Liver (tissue), 3 donors: ENCODE data around the gene RPS14.

Experiments
- FOXA2 ChIP-seq: IDR thresholded peaks from 2 replicates; pipeline ENCODE4 v1.6.1; 2016; ENCODE audit warnings: antibody characterized with exemption
- RAD21 ChIP-seq, 2 donors: IDR thresholded peaks; 2 replicates each; pipeline ENCODE4 v1.6.1; 2016; ENCODE audit warnings: antibody characterized with exemption in 2 of 2, mild to moderate bottlenecking in 2 of 2
- RXRA ChIP-seq, 2 donors: IDR thresholded peaks; 2 replicates each; pipeline ENCODE4 v1.6.1; 2017 to 2018; ENCODE audit warnings: antibody characterized with exemption in 2 of 2, mild to moderate bottlenecking in 1 of 2
- TF ChIP-seq, protein P1 (sequence below): fragments of 150-350 bp; IDR thresholded peaks from 2 replicates; pipeline ENCODE4 v1.5.1; 2017; ENCODE audit warnings: improper control_type of control experiment, low read depth, low read length; ENCODE audit not compliant: missing input control
- TF ChIP-seq, protein P2 (sequence below): IDR thresholded peaks from 2 replicates; pipeline ENCODE4 v1.6.1; 2016; ENCODE audit warnings: antibody characterized with exemption
- TF ChIP-seq, protein P3 (sequence below): IDR thresholded peaks from 2 replicates; pipeline ENCODE4 v1.6.1; 2016; ENCODE audit warnings: antibody characterized with exemption
- donor health status: healthy.
- donor health status: healthy.

DNA sequence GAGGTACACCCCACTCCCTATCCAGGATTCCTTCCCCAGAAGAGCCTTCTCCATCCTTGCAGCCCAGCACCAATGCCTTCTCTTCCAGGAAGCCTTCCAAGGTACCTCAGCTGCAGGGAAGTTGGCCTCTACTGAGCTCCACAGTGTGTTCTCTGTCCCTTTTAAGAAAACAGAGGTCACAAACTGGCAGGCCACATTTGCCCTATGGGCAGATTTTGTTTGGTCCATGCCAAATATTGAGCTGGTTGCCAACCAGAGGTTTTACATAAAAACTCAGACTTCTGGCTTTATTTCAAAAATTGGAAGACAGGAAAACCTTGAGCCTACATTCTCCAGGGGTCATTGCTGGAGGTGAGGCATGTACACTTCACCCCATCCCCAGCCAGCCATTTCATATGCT, 49.4 kb upstream of the RPS14 start:
- no peak for TF ChIP-seq RXRA (IDR thresholded peaks at IDR 0.05)
- TF ChIP-seq, protein P1, sequence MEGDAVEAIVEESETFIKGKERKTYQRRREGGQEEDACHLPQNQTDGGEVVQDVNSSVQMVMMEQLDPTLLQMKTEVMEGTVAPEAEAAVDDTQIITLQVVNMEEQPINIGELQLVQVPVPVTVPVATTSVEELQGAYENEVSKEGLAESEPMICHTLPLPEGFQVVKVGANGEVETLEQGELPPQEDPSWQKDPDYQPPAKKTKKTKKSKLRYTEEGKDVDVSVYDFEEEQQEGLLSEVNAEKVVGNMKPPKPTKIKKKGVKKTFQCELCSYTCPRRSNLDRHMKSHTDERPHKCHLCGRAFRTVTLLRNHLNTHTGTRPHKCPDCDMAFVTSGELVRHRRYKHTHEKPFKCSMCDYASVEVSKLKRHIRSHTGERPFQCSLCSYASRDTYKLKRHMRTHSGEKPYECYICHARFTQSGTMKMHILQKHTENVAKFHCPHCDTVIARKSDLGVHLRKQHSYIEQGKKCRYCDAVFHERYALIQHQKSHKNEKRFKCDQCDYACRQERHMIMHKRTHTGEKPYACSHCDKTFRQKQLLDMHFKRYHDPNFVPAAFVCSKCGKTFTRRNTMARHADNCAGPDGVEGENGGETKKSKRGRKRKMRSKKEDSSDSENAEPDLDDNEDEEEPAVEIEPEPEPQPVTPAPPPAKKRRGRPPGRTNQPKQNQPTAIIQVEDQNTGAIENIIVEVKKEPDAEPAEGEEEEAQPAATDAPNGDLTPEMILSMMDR: no peak
- TF ChIP-seq FOXA2: no peak
- TF ChIP-seq, protein P2, sequence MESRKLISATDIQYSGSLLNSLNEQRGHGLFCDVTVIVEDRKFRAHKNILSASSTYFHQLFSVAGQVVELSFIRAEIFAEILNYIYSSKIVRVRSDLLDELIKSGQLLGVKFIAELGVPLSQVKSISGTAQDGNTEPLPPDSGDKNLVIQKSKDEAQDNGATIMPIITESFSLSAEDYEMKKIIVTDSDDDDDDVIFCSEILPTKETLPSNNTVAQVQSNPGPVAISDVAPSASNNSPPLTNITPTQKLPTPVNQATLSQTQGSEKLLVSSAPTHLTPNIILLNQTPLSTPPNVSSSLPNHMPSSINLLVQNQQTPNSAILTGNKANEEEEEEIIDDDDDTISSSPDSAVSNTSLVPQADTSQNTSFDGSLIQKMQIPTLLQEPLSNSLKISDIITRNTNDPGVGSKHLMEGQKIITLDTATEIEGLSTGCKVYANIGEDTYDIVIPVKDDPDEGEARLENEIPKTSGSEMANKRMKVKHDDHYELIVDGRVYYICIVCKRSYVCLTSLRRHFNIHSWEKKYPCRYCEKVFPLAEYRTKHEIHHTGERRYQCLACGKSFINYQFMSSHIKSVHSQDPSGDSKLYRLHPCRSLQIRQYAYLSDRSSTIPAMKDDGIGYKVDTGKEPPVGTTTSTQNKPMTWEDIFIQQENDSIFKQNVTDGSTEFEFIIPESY: no peak
- no peak for TF ChIP-seq RAD21 (IDR thresholded peaks at IDR 0.05)
- TF ChIP-seq, protein P3, sequence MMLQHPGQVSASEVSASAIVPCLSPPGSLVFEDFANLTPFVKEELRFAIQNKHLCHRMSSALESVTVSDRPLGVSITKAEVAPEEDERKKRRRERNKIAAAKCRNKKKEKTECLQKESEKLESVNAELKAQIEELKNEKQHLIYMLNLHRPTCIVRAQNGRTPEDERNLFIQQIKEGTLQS: no peak
